T follicular helper cell (primary cell): ENCODE measurements around the gene DCC.

ENCODE experiments used
- DNase-seq: peaks from one replicate; pipeline ENCODE4 v3.0.0-alpha.2; 2020; ENCODE audit warnings: low read depth

The DCC gene

DNA sequence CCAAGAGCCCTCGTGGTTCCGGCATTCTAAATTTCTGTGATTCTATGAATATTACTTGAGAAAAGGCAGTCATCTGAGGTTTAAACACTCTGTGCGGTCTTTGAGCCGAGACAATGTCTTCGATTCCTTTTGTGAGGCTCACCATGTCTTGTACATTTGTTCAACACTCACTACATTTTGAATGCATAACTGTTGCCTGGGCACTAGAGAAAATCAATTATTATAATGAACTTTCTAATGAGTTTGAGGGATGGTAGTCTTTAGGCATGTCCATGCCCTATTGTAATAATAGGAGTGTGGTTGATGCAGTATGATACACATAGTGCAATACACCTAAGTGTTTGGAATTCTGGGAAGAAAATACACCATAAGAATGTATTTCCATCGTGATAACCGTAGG is 1181.1 kb downstream of the DCC start:
- no peak for DNase-seq

DNA sequence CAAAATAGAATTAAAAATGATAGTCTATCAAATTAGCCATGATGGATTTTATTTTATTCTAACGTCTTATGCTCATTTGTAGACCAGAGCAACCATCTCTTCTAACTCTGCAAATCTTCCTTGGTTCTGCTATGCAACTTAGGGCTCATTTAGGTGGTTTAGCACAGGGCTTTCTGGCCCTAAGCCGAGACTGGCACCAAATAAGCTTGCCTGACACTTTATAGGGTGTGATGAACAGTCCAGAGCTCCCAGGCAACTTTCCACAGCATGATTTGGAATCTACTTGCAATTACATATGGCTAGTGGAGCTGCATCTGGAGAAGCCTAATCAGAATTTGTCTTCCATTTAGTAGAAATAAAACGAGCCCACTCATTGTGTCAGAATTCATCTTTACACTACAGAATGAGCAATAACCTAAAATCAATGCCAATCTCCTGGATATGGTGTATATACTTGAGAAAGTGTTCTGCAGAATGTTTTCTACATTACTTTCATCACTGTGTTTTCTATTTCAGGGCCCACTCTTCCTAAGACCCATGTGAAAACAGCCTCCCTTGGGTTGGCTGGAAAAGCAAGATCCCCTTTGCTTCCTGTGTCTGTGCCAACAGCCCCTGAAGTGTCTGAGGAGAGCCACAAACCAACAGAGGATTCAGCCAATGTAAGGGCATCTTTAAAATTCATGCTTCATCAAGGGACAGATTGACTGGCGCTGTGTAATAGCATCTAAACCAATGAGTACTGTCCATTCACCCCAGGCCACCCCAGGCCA is 1186.3 kb downstream of the DCC start:
- DNase-seq: no peak

DNA sequence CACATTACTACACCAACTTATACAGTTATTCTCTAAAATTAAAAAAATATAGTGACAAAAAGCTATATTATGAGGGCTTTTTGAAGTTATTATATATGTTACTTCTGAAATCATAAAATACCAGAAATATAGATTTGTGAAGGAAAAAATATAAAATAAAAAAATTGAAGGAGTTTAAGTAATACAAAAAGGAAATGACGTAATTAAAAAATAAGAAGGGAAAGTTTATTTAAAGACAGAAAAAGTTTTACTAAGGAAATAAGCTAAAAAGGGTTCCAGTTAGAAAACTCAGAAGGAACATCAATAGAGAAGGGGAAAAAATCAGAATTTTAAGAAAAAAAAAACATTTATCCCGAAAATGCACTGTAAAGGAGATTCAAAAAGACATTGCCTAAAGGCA is 1187.4 kb downstream of the DCC start:
- DNase-seq: no peak

DNA sequence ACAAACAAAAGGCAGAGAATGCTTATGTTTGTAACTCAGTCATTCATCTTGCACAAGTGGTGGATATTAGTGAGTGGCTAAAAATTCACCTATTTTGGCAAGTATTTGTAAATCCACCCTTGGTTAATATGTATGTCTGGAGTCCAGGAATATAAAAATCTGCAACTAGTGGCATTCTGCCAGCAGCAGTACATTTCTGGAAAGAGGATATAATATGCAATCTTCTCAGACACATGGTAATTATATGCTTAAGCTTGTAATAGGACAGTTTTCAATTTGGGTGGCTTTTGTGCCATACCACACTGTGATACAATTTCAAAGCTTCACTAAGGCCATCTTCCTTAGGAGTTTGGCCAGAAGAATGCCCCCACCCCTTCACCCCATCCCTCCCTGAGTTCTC is 1191.2 kb downstream of the DCC start:
- no peak for DNase-seq

DNA sequence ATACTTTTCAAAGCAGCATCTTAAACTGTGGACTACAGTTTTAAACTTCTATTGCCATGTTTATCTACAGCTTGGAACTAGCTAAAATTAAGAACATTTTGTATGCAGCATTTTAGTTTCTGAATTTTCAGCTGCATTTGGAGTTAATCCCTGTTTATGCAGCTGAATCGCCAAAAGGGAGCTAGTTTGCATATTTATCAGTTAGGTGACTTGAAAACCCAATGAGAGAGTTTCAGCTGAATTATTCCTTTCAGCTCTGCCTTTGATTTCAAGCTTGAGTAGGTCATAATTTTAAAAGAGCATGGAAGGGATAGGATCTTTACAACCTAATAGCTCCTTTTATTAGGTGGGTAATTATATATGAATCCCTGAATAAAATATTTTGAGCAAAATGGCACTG is 1191.9 kb downstream of the DCC start:
- no peak for DNase-seq

DNA sequence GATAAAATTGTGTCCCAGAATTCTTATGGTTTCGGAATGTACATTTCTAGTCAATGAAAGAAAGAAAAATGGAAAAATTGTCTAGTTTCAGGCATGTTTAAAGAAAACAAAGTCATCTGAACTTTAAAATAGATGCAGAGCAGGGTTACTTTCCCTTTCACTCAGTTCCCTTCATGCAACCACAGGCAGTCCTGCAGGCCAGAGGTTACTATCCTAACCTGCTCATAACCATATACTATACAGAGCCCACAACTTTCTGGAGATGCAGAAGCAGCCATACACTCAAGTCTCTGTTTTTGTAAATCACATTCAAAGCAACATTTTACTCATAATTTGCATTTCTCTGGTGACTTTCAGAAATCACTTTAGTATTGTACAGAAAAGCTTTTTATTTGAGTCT is 1194.2 kb downstream of the DCC start:
- no peak for DNase-seq

DNA sequence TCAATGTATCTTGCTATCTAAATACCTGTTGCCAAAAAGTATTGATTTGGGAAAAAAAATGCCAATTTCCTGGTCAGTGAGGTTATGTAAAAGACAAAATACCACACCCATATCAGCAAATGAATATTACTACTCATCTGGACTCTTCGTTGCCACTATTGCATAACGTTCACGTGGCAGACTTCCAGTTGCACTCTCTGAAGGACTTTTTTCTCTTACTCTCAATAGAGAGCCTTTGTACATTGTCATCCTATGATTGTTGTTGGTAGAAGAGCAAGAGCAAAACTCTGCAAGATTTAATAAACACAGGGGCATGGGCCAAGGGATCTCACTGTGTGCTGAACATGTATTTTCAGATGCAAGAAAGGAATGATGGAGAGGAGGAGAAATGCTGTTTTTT is 1194.7 kb downstream of the DCC start:
- DNase-seq: no peak

DNA sequence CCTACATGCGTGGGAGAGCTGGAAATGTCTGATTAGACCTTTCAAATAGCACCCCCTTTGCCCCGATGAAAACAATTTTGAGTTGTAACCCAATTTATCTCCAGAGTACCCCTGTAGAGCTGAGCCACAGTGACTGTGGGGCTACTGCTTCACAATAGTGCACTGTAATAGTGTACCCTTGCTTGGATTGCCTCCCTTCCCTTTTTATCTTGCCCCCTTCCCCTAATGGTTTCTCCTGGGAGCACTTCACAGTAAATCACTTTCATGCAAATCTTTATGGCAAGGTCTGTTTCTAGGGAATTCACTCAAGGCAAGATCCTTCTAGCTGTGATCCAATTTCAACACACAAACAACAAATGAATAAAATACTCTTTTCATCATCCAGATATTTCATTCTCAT is 1196.9 kb downstream of the DCC start:
- DNase-seq: no peak

DNA sequence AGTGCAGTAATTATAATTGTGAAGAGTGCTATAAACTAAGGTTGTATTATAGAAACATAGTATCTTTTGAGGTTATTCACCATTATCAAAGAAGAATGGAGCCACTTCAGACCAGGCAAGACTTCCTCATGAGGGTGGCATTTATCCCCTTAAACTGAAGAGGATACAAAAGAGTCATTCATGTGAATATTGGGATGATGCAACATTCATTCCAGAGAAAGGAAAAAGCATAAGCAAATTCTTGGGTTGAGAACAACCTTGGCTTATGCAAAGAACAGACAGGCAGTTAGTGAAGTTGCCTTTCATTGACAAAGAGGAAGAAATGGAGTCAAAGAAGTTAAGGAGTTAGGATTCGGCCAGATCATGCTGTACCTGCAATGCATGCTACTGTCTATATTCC is 1201.9 kb downstream of the DCC start:
- no peak for DNase-seq

DNA sequence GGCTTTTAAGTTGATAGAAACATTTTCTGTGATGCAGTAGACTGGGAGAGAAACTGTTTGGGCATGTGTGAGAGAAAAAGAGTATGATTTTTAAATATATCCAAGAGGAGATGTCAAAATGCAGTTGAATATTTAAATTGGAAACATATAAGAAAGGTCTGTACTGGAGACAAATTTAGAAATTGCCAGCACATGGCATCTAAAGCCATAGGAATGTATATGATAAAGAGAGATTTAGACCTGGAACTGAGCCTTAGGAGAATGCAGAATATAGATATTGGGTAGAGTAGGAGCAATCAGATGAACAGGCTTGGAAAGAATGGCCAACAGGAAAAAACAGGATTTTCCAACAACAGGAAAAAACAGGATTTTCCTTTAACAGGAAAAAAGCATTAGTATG is 1203.7 kb downstream of the DCC start:
- DNase-seq: no peak

DNA sequence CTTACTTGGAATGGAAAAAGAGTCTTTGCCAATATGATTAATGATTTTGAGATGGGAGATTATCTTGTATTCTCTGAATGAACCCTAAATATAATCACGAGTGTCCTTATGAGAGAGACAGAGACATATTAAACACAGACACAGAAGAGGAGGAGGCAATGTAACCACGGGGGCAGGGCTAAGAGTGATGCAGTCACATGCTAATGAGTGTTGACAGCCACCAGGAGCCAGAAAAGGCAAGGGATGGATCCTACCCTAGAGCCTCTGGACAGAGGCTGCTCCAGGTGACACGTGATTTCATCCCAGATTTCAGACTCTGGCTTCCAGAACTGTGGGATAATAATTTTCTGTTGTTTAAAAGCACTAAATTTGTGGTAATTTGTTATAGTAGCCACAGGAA is 1204.9 kb downstream of the DCC start:
- DNase-seq: no peak

DNA sequence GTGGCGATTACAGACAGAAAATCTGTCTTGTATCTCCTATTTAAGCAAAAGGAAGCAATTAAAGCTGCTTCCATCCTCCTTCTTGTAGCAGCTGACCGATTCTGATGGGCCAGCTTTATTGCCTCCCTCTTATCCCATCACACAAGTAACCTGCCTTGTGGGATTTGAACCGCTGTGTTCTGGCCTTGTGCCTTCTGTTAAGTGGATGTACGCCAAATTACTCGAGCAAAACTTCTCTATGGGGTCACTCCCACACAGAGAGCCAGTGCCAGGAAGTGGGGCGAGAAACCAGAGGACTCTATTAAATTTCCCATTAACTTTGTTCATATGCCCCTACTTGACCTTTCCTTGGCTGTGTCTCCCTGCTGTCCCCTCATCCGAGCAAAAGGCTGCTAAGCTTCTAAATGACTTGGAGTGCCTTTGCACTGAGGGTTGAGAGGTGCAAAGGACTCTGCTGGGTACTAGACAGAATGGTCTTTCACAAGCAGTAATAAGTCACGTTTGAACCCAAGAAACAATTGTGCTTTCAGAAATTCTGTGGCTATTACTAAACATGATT is 1212.0 kb downstream of the DCC start:
- DNase-seq: no peak

DNA sequence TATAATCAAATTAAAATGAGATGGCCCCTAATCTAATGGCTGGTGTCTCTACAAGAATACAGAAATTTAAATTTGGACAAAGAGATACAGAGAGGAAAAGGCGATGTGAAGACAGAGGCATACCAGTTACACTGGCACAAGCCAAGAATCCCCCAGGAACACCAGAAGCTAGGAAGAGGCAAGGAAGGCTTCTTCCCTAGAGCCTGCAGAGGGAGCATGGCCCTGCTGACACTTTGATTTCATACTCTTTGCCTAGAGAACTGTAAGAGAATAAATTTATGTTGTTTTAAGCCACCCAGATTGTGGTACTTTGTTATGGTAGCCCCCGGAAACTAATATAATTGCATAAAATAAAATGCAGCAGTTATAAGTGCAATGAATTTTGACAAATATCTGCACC is 1213.0 kb downstream of the DCC start:
- DNase-seq: no peak

DNA sequence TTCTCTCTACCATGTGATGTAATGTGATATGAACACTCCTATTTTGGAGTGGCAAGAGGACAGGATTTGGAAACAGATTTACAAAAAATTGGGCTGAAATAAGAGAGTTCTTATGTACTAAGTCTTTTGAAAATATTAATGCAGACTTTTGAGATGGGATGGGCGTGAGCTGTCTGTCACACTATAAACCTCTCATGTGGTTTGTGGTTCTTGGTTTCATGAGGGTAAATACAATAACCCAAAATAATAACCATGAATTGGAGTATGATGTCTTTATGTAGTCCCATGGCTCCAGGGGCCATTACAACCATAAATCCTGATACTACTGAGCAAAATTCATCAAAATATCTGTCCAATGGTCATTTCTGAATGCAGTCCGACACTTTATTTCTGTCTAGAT is 1216.5 kb downstream of the DCC start:
- no peak for DNase-seq

DNA sequence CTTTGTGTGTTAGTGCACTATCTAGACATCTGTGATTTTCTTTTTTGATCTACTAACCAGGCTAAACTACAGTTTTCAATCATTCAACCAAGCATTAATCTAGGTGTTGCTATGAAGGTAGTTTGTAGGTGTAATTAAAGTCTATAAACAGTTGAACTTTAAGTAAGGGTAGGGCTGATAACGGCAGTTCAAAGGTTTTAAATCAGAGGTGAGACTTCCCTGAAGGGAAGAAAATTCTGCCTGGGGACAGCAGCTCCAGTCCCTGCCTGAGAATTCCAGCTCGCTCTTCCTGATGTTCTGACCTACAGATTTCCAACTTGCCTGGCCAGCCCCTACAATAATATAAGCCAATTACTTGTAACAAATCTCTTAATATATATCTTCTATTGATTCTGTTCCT is 1220.5 kb downstream of the DCC start:
- no peak for DNase-seq

DNA sequence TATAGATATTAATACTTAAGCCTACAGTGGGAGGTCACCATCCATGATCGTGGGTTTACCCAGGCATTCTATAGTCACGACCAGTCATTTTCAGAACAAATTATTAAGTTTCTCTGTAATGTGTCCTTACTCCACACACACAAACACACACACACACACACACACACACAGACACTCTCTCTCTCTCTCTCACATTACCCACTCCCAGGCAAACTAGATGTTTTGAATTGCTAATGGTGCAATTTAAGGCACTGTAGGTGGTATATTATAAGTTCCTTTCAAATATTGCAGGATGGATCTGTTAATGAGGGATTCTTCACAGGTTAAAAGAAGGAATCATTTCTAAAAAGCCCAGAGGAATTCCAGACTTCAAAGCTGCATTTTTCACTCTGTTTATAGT is 1226.6 kb downstream of the DCC start:
- no peak for DNase-seq

DNA sequence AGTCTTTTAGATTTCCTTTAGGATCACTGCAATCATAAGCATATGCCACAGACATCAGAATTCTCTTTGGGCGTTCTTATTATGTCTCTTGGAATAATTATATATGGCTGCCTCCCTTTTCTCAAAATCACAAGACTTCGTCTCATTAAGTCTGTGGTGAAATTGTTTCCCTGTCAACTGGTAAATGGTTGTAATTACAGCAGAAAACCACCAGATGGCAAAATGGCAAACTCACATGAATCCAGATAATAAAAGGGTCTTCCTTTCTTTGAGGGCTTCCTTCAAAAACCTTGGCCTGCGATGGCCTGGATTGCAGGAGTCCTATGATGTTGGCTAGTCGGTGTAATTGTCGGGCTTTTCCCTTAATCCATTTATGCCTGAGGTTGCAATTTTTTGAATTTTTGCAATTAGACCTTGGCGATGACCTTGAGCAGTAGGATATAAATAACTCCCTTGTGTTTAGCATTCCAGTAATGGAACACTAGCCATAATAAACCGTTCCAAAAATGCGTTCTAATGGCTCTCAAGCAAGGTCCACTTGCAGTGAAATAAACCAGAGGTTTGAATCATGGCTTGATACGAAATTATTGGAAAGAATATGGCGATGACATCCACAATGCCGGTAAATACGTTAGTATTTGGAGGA is 1228.1 kb downstream of the DCC start:
- DNase-seq: no peak
